Memory B cell (primary cell): ENCODE data around the gene C1orf21.

Experiments used
- ATAC-seq: fragments of 150-1000 bp; cut with Tn5 transposase; 2 replicates; pipeline ENCODE4 v1.10.0; 2021; ENCODE audit warnings: low read depth, mild to moderate bottlenecking, moderate library complexity
- DNase-seq, 2 donors: peaks; one replicate each; pipeline ENCODE4 v3.0.0; 2022; ENCODE audit warnings: low spot score in 2 of 2
- H3K27ac Mint-ChIP-seq: one replicate; pipeline ENCODE4 v1.8.0; 2022; ENCODE audit warnings: mild to moderate bottlenecking, moderate library complexity, mixed read lengths
- H3K27me3 Mint-ChIP-seq: one replicate; pipeline ENCODE4 v1.8.0; 2022; ENCODE audit warnings: mixed read lengths
- H3K36me3 Mint-ChIP-seq: one replicate; pipeline ENCODE4 v1.8.0; 2022; ENCODE audit warnings: mild to moderate bottlenecking, mixed read lengths
- H3K4me1 Mint-ChIP-seq: one replicate; pipeline ENCODE4 v1.8.0; 2022; ENCODE audit warnings: mixed read lengths
- H3K4me3 Mint-ChIP-seq: one replicate; pipeline ENCODE4 v1.8.0; 2022; ENCODE audit warnings: mild to moderate bottlenecking, moderate library complexity, mixed read lengths
- H3K9me3 Mint-ChIP-seq: one replicate; pipeline ENCODE4 v1.8.0; 2022; ENCODE audit warnings: mixed read lengths

C1orf21 gene

GRCh38 chr1:184576822-184577221 is 190.0 kb downstream of the C1orf21 start:
- Mint-ChIP-seq H3K4me1 (no peaks in the 10 kb centered on the region), H3K27me3 (peaks cover 5% of the 10 kb centered on the region), H3K36me3 (peaks cover 3% of the 10 kb centered on the region), H3K27ac (no peak overlapping the region), H3K9me3 (peaks cover 6% of the 10 kb centered on the region), H3K4me3 (no peak overlapping the region)
- ATAC-seq (no peak), DNase-seq (no peak)

- Mint-ChIP-seq H3K36me3 (peaks cover 3% of the 10 kb centered on the region), H3K27me3 (peaks cover 5% of the 10 kb centered on the region), H3K4me3 (no peak overlapping the region), H3K27ac (no peak overlapping the region), H3K4me1 (no peaks in the 10 kb centered on the region), H3K9me3 (peaks cover 6% of the 10 kb centered on the region)
- ATAC-seq (no peak), DNase-seq (no peak)
Observed at GRCh38 chr1:184577319-184577718, 190.5 kb downstream of the C1orf21 start.

GRCh38 chr1:184582411-184582810 is 195.6 kb downstream of the C1orf21 start:
- Mint-ChIP-seq H3K9me3 (peaks cover 9% of the 10 kb centered on the region), H3K4me1 (no peaks in the 10 kb centered on the region), H3K36me3 (peaks cover 5% of the 10 kb centered on the region), H3K4me3 (no peak overlapping the region), H3K27ac (no peak overlapping the region), H3K27me3 (peaks cover 12% of the 10 kb centered on the region)
- no peak for ATAC-seq
- no peak for DNase-seq

- DNase-seq (no peak), ATAC-seq (no peak)
- H3K4me3 Mint-ChIP-seq = no peak overlapping the region
- H3K4me1 Mint-ChIP-seq = no peaks in the 10 kb centered on the region
- H3K36me3 Mint-ChIP-seq = peaks cover 5% of the 10 kb centered on the region
- H3K9me3 Mint-ChIP-seq = peaks cover 9% of the 10 kb centered on the region
- no peak overlapping the region for H3K27ac Mint-ChIP-seq
- H3K27me3 Mint-ChIP-seq = peaks cover 12% of the 10 kb centered on the region
Observed at GRCh38 chr1:184583849-184584248, 197.0 kb downstream of the C1orf21 start.

- no peak overlapping the region for H3K27ac Mint-ChIP-seq
- H3K9me3 Mint-ChIP-seq = peaks cover 5% of the 10 kb centered on the region
- no peak overlapping the region for H3K4me3 Mint-ChIP-seq
- peaks cover 7% of the 10 kb centered on the region for H3K27me3 Mint-ChIP-seq
- DNase-seq = no peak
- H3K4me1 Mint-ChIP-seq = no peaks in the 10 kb centered on the region
- H3K36me3 Mint-ChIP-seq = peaks cover 2% of the 10 kb centered on the region
- ATAC-seq = no peak
Observed at GRCh38 chr1:184588701-184589100, 201.9 kb downstream of the C1orf21 start.

GRCh38 chr1:184590163-184590750 is 203.4 kb downstream of the C1orf21 start:
- no peak for DNase-seq
- peaks cover 5% of the 10 kb centered on the region for H3K9me3 Mint-ChIP-seq
- no peak for ATAC-seq
- no peak overlapping the region for H3K4me3 Mint-ChIP-seq
- H3K27me3 Mint-ChIP-seq = peaks cover 7% of the 10 kb centered on the region
- no peak overlapping the region for H3K27ac Mint-ChIP-seq
- no peaks in the 10 kb centered on the region for H3K4me1 Mint-ChIP-seq
- H3K36me3 Mint-ChIP-seq = peaks cover 2% of the 10 kb centered on the region

GRCh38 chr1:184593597-184593996 is 206.8 kb downstream of the C1orf21 start:
- Mint-ChIP-seq H3K27ac (no peak overlapping the region), H3K4me3 (no peak overlapping the region), H3K36me3 (no peaks in the 10 kb centered on the region), H3K27me3 (no peaks in the 10 kb centered on the region), H3K9me3 (peaks cover 2% of the 10 kb centered on the region), H3K4me1 (no peaks in the 10 kb centered on the region)
- DNase-seq (no peak), ATAC-seq (no peak)

- Mint-ChIP-seq H3K27ac (no peak overlapping the region), H3K36me3 (no peaks in the 10 kb centered on the region), H3K9me3 (peaks cover 2% of the 10 kb centered on the region), H3K27me3 (no peaks in the 10 kb centered on the region), H3K4me3 (no peak overlapping the region), H3K4me1 (no peaks in the 10 kb centered on the region)
- no peak for DNase-seq
- ATAC-seq = no peak
Observed at GRCh38 chr1:184595596-184595995, 208.8 kb downstream of the C1orf21 start.

- Mint-ChIP-seq H3K9me3 (no peaks in the 10 kb centered on the region), H3K27me3 (no peaks in the 10 kb centered on the region), H3K27ac (no peak overlapping the region), H3K4me3 (no peak overlapping the region), H3K4me1 (no peaks in the 10 kb centered on the region), H3K36me3 (no peaks in the 10 kb centered on the region)
- DNase-seq = no peak
- ATAC-seq = no peak
Observed at GRCh38 chr1:184596950-184597645, 210.3 kb downstream of the C1orf21 start.

GRCh38 chr1:184597650-184598357 is 211.0 kb downstream of the C1orf21 start:
- Mint-ChIP-seq H3K4me3 (no peak overlapping the region), H3K9me3 (no peaks in the 10 kb centered on the region), H3K36me3 (no peaks in the 10 kb centered on the region), H3K27me3 (no peaks in the 10 kb centered on the region), H3K27ac (no peak overlapping the region), H3K4me1 (no peaks in the 10 kb centered on the region)
- DNase-seq = no peak
- no peak for ATAC-seq

GRCh38 chr1:184598403-184599193 is 211.8 kb downstream of the C1orf21 start:
- H3K9me3 Mint-ChIP-seq = no peaks in the 10 kb centered on the region
- H3K4me3 Mint-ChIP-seq = no peak overlapping the region
- no peaks in the 10 kb centered on the region for H3K4me1 Mint-ChIP-seq
- DNase-seq (no peak), ATAC-seq (no peak)
- H3K36me3 Mint-ChIP-seq = no peaks in the 10 kb centered on the region
- H3K27ac Mint-ChIP-seq = no peak overlapping the region
- H3K27me3 Mint-ChIP-seq = no peaks in the 10 kb centered on the region

- Mint-ChIP-seq H3K4me1 (no peaks in the 10 kb centered on the region), H3K36me3 (no peaks in the 10 kb centered on the region), H3K27me3 (peaks cover 2% of the 10 kb centered on the region), H3K9me3 (no peaks in the 10 kb centered on the region), H3K4me3 (no peak overlapping the region), H3K27ac (no peak overlapping the region)
- DNase-seq (no peak), ATAC-seq (no peak)
Observed at GRCh38 chr1:184604152-184604900, 217.5 kb downstream of the C1orf21 start.

GRCh38 chr1:184605941-184606340 is 219.1 kb downstream of the C1orf21 start:
- Mint-ChIP-seq H3K4me3 (no peak overlapping the region), H3K27ac (no peak overlapping the region), H3K27me3 (peaks cover 4% of the 10 kb centered on the region), H3K4me1 (no peaks in the 10 kb centered on the region), H3K9me3 (no peaks in the 10 kb centered on the region), H3K36me3 (no peaks in the 10 kb centered on the region)
- DNase-seq (no peak), ATAC-seq (no peak)
